GM10248 (cell line): ENCODE results near the gene BLOC1S3.

Experiments
- CTCF ChIA-PET: fragments of 300-600 bp; sonication (Branson Sonifier 250); formaldehyde crosslinking; extraction: SDS; loops from one replicate; lab custom pipeline; 2021; ENCODE audit warnings: antibody characterized with exemption; lab: Yijun Ruan, JAX
- POLR2A ChIA-PET: fragments of 350-650 bp; sonication (Branson Sonifier 250); formaldehyde crosslinking; extraction: SDS; loops from one replicate; lab custom pipeline; 2020; ENCODE audit warnings: antibody characterized with exemption; lab: Yijun Ruan, JAX
- DNase-seq: peaks from one replicate; pipeline ENCODE4 v3.0.0; 2012; ENCODE audit errors: extremely low spot score
- CTCF ChIP-seq: IDR thresholded peaks from 2 replicates; pipeline ENCODE4 v1.5.1; 2012; ENCODE audit warnings: mild to moderate bottlenecking, low read depth; ENCODE audit errors: extremely low read depth, missing control alignments, control extremely low read depth

BLOC1S3 gene

GRCh38 chr19:45178262-45179071 lies at the start of gene BLOC1S3:
Gene BLOC1S3, plus strand, starts transcription at chr19:45178784. Its CDS starts 513 bp downstream, at chr19:45179297.
- peak; percentile 40 for TF ChIP-seq CTCF
- ChIA-PET CTCF (interaction anchor here (0.8 to 2.7 kb wide), 15 partner anchors 9 to 118 kb away, joined by 3 to 15 read pairs (median 4); no protein-coding TSS in a partner anchor), POLR2A (interaction anchor here (0.6 to 1.0 kb wide), 4 partner anchors 14 to 290 kb away, joined by 3 to 4 read pairs (median 4); partner anchors contain the start of gene FOSB)
- DNase-seq, result peak; percentile 97

- DNase-seq, result no peak
- no peak for TF ChIP-seq CTCF
- ChIA-PET POLR2A (no interaction called here), CTCF (interaction anchor here (1.0 to 1.4 kb wide), 3 partner anchors 18 to 225 kb away, joined by 3 read pairs; no protein-coding TSS in a partner anchor)
Observed at GRCh38 chr19:45128806-45129205, 49.8 kb upstream of the BLOC1S3 start.

GRCh38 chr19:45130236-45130635 lies 48.3 kb upstream of the BLOC1S3 start:
- DNase-seq, result no peak
- ChIA-PET POLR2A (no interaction called here), CTCF (no interaction called here)
- TF ChIP-seq CTCF, result no peak

- ChIA-PET CTCF (interaction anchor here (1.1 to 3.2 kb wide), 5 partner anchors 9 to 216 kb away, joined by 3 to 12 read pairs (median 4); partner anchors contain the start of gene APOC1), POLR2A (interaction anchor here (0.6 kb wide), 1 partner anchor 216 kb away, joined by 6 read pairs; no protein-coding TSS in a partner anchor)
- no peak for DNase-seq
- TF ChIP-seq CTCF, result peak; percentile 44
Observed at GRCh38 chr19:45130888-45131615, 47.5 kb upstream of the BLOC1S3 start.

GRCh38 chr19:45133661-45134060 lies 44.9 kb upstream of the BLOC1S3 start:
- DNase-seq, result no peak
- ChIA-PET CTCF (interaction anchor here (3.2 kb wide), 1 partner anchor 12 kb away, joined by 12 read pairs; no protein-coding TSS in a partner anchor), POLR2A (no interaction called here)
- TF ChIP-seq CTCF, result no peak

- POLR2A ChIA-PET, result no interaction called here
- CTCF ChIA-PET, result interaction anchor here (0.8 to 3.9 kb wide), 4 partner anchors 10 to 43 kb away, joined by 3 to 44 read pairs (median 7); partner anchors contain the start of gene PPP1R37
- DNase-seq, result no peak
- TF ChIP-seq CTCF, result no peak
Observed at GRCh38 chr19:45135176-45135885, 43.3 kb upstream of the BLOC1S3 start.
